Kasumi-1 (cell line): ENCODE results near the gene GAS7.
"Not testable (repeated sequence)": the region's sequence is repeated elsewhere in the genome, so short reads cannot be mapped to it uniquely, and the experiment has no call there.

Source experiments
- DNase-seq, 2 experiments: peaks; one replicate each; lab custom pipeline; 2025; lab: John Stamatoyannopoulos, UW

The GAS7 gene

GRCh38 chr17:10022416-10022815, 176.0 kb downstream of the GAS7 start:
- DNase-seq: no peak

DNA sequence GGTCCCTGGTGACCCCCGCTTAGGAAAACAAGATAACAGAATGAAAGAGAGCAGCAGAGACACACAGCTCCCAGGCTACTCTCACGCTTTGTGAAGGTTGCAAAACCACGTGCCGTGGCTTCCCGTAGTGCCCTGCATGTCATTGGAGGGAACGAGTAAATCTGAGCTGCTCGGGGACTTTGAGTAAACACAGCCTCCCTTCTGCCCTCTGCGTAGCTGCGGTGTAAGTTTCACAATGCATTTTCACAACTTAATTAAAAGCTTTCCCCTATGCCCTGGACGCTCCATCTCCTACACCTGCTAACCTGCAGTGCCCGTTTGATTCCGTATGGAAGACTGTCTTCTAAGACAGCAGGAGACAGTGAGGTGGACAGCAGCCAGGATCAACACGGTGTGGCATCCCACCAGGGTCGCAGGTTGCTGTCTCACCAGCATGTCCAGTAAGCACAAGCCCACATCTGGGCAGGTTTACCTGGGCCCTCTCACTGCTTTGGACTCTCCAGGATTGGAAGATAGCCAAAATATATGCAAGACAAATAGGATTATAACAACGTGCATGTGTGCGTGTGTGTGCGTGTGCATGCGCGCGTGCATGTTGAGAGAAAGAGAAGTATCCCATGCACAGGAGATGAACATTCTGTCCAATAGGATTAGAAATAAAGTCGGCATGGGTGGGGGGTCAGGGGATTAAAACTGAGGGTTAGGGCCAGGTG, 177.0 kb downstream of the GAS7 start:
- DNase-seq: no peak

- DNase-seq: no peak
Measured at GRCh38 chr17:10019941-10020451, 178.4 kb downstream of the GAS7 start.

GRCh38 chr17:10018461-10018891, 179.9 kb downstream of the GAS7 start:
- peak; percentile 85 to 86 for DNase-seq

DNA sequence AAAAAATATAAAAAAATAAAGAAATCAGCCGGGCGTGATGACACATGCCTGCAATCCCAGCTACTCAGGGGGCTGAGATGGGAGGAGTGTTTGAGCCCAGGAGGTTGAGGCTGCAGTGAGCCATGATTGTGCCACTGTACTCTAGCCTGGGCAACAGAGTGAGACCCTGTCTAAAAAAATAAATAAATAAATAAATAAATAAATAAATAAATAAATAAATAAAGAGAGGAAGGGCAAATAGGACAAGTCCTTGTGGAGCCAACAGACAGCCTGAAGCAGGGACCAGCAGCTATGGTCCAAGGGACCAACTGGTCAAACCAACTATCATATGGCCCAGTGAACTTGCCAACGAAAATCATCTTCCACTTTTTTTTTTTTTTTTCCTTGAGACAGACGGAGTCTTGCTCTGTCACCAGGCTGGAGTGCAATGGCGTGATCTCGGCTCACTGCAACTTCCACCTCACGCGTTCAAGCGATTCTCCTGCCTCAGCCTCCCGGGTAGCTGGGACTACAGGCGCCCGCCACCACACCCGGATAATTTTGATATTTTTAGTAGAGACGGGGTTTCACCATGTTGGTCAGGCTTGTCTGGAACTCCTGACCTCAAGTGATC, 181.3 kb downstream of the GAS7 start:
- DNase-seq: not testable (repeated sequence)

DNA sequence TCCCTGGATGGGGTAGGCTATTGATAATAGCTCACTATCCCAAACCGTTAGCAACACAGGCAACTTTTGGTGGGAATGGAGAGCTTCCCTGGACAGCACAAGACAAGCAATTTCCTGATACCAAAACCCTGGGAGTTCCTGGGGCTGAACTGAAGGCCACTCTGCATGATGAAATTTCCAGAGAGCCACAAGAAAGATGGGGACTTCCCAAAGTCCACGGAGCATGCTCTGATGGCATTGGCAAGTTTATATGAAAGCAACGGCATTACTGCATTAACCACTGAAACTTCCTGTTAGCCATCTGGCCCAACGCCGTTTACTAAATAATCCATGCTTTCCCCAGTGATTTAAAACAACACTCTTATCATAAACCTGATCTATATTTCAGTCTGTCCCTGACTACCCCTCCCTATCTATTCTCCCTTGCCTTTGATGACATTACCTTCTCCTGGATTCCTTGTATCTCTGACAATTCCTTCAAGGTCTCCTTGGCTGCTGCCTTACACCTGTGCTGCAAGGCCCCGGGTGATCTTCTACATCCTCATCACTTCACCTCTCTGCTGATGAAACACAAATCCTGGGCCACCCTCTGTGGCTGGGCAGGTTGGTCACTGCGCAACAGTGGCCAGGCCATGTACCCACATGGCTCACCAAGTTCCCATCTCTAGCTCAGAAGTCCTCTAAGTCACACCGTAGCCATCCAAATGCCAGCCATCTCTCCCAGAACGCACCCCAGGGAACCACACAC, 184.9 kb downstream of the GAS7 start:
- no peak for DNase-seq

- no peak for DNase-seq
Measured at GRCh38 chr17:10010752-10011151, 187.7 kb downstream of the GAS7 start.

- no peak for DNase-seq
Measured at GRCh38 chr17:10003705-10004104, 194.7 kb downstream of the GAS7 start.

DNA sequence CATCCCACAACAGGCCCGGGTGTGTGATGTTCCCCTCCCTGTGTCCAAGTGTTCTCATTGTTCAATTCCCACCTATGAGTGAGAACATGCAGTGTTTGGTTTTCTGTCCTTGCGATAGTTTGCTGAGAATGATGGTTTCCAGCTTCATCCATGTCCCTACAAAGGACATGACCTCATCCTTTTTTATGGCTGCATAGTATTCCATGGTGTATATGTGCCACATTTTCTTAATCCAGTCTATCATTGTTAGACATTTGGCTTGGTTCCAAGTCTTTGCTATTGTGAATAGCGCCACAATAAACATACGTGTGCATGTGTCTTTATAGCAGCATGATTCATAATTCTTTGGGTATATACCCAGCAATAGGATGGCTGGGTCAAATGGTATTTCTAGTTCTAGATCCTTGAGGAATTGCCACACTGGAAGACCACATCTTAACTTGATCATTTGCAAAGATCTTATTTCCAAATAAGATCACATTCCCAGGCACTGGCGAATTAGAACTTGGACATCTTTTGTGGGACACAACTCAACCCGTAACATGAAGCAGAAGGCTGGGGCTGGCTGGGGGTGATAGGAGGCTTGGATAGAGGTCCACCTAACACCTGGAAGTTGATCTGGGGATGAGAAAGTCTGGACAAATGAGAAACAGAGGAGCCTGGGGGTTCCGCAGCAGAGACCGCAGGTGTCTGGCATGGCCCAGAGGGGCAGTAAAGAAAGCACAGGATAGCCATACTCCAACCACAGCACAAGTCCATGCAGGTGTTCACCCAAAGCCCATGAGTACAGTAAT, 195.6 kb downstream of the GAS7 start:
- DNase-seq: not testable (repeated sequence)

DNA sequence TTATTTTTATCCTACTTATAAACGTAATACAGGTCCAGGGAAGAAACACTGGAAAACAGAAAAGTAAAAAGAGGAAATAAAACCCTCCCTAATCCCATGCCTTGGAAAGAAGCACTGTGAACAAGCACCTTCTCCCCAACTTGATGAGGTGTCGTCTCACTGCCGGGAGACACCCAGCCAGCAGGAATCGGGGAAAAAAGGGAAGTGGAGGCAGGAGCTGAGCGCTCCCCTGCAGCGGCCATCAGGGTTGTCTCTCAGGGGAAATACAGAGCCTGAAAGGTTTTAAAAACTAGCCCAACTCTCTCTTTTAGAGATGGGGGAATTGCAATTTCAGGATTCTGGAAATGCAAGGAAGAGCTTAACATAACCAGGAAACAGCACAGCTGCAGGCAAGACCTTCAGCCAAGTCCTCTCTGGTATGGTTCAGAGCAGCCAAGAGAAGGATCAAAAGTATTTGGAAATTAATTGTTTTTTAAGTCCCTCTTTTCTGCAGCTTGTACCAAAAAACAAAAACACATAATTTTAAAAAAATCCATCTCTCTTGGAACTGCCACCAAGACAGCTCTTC, 197.0 kb downstream of the GAS7 start:
- no peak for DNase-seq

DNA sequence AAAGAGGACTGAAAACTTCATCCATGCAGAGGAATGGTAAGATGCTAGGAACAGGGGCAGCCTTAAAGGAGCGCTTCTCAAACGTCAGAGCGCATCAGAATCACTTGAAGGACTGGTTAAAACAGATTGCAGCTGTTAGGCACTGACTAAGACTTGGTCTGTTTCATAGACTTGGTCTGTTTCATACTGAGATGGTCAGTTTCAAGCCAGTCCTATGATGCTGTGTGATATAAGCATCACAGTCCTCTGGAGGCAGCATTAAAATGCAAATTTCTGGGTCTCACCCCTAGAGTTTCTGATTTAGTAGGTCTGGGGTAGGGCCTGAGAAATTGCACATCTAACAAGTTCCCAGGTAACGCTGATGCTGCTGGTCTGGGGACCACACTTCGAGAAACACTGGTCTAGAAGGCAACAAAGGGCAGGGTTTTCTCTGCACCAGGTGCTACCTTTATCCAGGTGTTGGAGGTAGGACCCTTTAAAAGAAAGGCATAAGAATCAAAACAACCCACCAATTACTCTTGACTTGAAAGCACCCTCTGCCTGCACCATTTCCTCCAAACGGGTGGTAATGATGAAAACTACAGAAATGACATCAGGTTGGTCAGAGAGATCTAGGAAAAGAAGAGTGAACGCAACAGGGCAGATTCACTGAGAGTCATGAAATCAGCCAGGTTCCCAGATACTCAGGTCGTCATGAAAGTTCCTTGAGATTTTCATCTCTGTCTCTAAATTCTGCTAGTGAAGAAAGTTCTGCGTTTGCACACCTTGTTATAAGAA, 198.3 kb downstream of the GAS7 start:
- DNase-seq: no peak

DNA sequence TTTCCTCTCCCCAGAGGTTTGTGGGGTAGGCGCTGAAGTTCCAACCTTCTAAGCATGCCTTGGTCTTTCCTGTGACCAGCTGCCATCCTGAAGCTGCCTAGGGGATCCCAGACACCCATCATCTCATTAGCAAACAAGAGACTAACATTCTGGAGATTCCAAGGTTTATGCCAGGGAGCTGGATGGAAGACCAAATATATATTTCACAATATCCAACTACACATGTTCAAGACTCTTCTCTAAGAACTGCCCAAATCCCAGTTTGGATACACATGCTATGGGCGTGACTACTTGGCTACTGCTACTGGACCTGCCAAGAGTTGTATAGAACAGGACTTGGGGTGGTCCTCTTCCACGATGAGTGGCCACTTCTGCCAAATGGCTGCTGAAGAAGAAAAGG, 200.3 kb downstream of the GAS7 start:
- DNase-seq: no peak

DNA sequence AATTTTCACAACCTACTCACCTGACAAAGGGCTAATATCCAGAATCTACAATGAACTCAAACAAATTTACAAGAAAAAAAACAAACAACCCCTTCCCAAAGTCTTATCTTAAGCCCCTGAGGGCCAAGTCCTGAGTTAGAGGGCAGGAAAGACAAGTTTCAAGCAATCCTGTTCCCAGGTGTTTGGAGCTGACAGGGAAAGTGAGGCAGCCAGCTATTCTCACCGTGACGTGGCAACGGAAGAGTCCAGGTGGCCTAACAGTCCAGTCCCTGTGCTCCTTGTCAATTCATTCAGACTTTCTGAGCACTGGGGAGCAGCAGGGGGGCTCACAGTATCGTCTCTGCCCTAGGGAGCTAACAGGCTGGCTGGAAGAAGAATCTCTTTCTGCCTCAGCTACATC, 203.6 kb downstream of the GAS7 start:
- DNase-seq: no peak

GRCh38 chr17:9991796-9992195, 206.6 kb downstream of the GAS7 start:
- DNase-seq: no peak

DNA sequence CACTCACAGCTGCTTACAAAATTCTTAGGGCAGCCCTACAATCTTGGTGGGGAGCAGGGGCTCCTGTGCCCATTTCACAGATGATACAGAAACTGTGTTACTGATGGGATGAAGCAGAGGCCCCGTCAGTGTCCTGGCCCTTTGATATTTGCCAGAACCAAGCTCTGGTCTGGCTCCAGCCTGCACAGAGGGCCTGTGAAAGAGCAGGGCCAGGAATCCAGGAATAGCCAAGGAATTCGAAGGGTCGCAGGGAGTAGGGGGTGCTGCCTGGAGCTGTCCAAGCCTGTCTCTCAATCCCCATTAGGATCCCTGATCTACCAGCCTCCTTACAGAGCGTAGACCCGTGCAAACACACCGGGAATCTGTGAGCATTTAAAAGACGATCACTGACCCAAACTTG, 207.1 kb downstream of the GAS7 start:
- DNase-seq: no peak

DNA sequence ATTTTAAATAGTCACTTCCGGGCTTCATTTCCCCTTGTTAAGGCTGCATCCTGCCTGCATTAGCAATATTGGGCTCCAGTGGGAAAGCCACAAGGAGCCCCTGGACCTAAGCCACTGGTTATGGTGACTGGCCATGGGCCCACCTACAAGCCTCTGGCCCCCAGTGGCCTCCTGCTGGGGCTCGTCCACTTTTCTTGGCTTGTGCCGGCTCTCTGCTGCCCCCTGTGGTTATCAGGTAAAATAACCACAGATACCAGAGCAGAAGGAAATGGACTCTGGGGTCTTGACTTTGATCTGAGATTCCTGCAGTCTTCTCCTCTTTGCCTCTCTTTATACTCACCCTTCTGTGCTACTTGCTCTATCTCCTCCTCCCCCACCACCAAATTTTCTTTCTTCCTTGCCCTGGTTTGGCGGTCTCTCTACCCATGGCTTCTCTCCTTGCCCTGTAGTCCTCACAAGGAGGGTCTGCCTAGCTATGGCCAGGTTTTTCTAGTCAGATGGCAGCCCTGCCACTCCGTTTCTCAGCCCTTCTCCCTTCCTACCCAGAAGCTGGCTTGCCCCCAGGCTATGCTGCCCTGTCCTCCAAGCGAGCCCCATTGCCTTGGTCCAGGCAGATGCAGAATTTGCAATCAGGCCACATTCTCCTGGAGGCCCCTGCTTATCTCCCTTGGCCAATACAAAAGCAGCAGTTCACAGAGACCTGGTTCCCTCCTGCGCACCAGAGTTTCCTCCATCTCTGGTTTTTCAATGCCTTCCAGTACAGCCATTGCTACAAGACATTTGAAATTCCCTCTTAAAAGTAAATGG, 210.4 kb downstream of the GAS7 start:
- peak; percentile 2 to 23 for DNase-seq

- no peak for DNase-seq
Measured at GRCh38 chr17:9986754-9987382, 211.5 kb downstream of the GAS7 start.

- no peak for DNase-seq
Measured at GRCh38 chr17:9985646-9986045, 212.8 kb downstream of the GAS7 start.

DNA sequence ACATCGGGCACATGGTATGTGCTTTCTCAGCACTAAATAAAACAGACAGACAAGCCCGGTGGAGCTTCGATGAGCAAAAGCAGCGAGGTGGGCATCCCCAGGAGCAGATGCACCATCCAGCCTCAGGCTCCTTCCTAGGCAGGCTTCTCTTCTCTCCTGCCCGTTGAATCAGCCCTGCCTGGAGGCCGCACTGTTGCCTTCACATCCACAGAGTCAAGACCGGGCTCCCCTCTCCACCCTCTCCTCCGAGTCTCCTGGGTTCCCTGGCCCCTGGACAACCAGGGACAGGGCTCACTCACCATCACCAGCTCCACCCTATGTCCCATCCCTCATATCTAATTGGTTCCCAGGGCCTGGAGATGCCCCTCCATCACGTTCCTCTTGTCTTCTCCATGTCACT, 213.6 kb downstream of the GAS7 start:
- no peak for DNase-seq

- peak; percentile 3 to 4 for DNase-seq
Measured at GRCh38 chr17:9982159-9982558, 216.2 kb downstream of the GAS7 start.
